OCI-LY1 (cell line): ENCODE measurements around the gene DNAH9.

Source experiments
- CTCF ChIP-seq: fragments of 200-600 bp; sonication (generic), shearing (Covaris generic); IDR thresholded peaks from 2 replicates; pipeline ENCODE4 v1.5.1; 2017; ENCODE audit warnings: mild to moderate bottlenecking, antibody characterized with exemption, low read length, moderate library complexity, mixed read lengths
- EZH2 ChIP-seq: fragments of 200-600 bp; sonication (generic), shearing (Covaris generic); IDR thresholded peaks from 2 replicates; pipeline ENCODE4 v1.8.0; 2017; ENCODE audit warnings: borderline replicate concordance, mixed run types, mild to moderate bottlenecking, antibody characterized with exemption, low read length, moderate library complexity, mixed read lengths

GRCh38 chr17:11803231-11803969 is 205.1 kb downstream of the DNAH9 start:
- TF ChIP-seq CTCF, result no peak
- no peak for TF ChIP-seq EZH2
